Neuronal stem cell (in vitro differentiated cells): ENCODE results near the gene COL6A2.
"Not testable (repeated sequence)": the region's sequence is repeated elsewhere in the genome, so short reads cannot be mapped to it uniquely, and the experiment has no call there.

Experiments
- DNase-seq: peaks from one replicate; pipeline ENCODE4 v3.0.0-alpha.2; 2013; ENCODE audit warnings: low spot score
- H2AFZ ChIP-seq: one replicate; pipeline ENCODE4 v1.6.1; 2013; ENCODE audit warnings: mild to moderate bottlenecking, low read length, inconsistent platforms
- H2AK5ac ChIP-seq: 2 replicates; pipeline ENCODE4 v1.6.1; 2013; ENCODE audit warnings: low read depth, mild to moderate bottlenecking, inconsistent platforms, low read length, moderate library complexity, mixed read lengths
- H2BK120ac ChIP-seq: 2 replicates; pipeline ENCODE4 v1.6.1; 2013; ENCODE audit warnings: low read depth, mild to moderate bottlenecking, inconsistent platforms, low read length, moderate library complexity, mixed read lengths
- H2BK12ac ChIP-seq: one replicate; pipeline ENCODE4 v1.6.1; 2013; ENCODE audit warnings: low read length, inconsistent platforms
- H2BK15ac ChIP-seq: 2 replicates; pipeline ENCODE4 v1.6.1; 2013; ENCODE audit warnings: mild to moderate bottlenecking, low read length, inconsistent platforms, mixed read lengths
- H2BK5ac ChIP-seq: one replicate; pipeline ENCODE4 v1.6.1; 2013; ENCODE audit warnings: inconsistent platforms, mild to moderate bottlenecking, low read length, moderate library complexity
- H3K14ac ChIP-seq: one replicate; pipeline ENCODE4 v1.6.1; 2013; ENCODE audit warnings: low read length, inconsistent platforms
- H3K18ac ChIP-seq: 2 replicates; pipeline ENCODE4 v1.6.1; 2013; ENCODE audit warnings: low read length, inconsistent platforms
- H3K23ac ChIP-seq: 2 replicates; pipeline ENCODE4 v1.6.1; 2013; ENCODE audit warnings: low read depth, mild to moderate bottlenecking, mixed read lengths, low read length, inconsistent platforms; ENCODE audit not compliant: poor library complexity
- H3K27ac ChIP-seq: replicated peaks from 3 replicates; pipeline ENCODE4 v1.5.1; 2013; ENCODE audit warnings: low read length, inconsistent platforms
- H3K27me3 ChIP-seq, 3 experiments: 2 replicates each; pipeline ENCODE4 v1.6.1; 2013; ENCODE audit warnings: low read length in 3 of 3, mild to moderate bottlenecking in 2 of 3, inconsistent platforms in 1 of 3, low read depth in 1 of 3, mixed read lengths in 1 of 3, moderate library complexity in 1 of 3; ENCODE audit not compliant: control insufficient read depth in 3 of 3, insufficient read depth in 3 of 3
- H3K36me3 ChIP-seq, 2 donors: replicated peaks in 1 of 2; 2 replicates each; pipeline ENCODE4 v1.6.1; 2013; ENCODE audit warnings: low read length in 2 of 2; ENCODE audit not compliant: control insufficient read depth in 2 of 2, insufficient read depth in 2 of 2
- H3K4ac ChIP-seq: 2 replicates; pipeline ENCODE4 v1.6.1; 2013; ENCODE audit warnings: inconsistent platforms, mild to moderate bottlenecking, low read length, moderate library complexity
- H3K4me1 ChIP-seq, 2 donors: 1 replicate in 1 of 2; 2 replicates in 1 of 2; pipeline ENCODE4 v1.6.1; 2013; ENCODE audit warnings: low read length in 2 of 2, low read depth in 1 of 2; ENCODE audit not compliant: control insufficient read depth in 2 of 2, insufficient read depth in 1 of 2
- H3K4me2 ChIP-seq: one replicate; pipeline ENCODE4 v1.6.1; 2013; ENCODE audit warnings: mild to moderate bottlenecking, low read length, inconsistent platforms; ENCODE audit not compliant: insufficient read depth, poor library complexity, severe bottlenecking
- H3K4me3 ChIP-seq, 2 donors: 2 replicates each; pipeline ENCODE4 v1.5.1; 2013; ENCODE audit warnings: low read length in 2 of 2, mild to moderate bottlenecking in 2 of 2, inconsistent platforms in 1 of 2, moderate library complexity in 1 of 2
- H3K79me1 ChIP-seq: one replicate; pipeline ENCODE4 v1.6.1; 2013; ENCODE audit warnings: low read depth, mild to moderate bottlenecking, inconsistent platforms, low read length, moderate library complexity
- H3K9ac ChIP-seq: one replicate; pipeline ENCODE4 v1.6.1; 2013; ENCODE audit warnings: mild to moderate bottlenecking, low read depth, low read length, inconsistent platforms; ENCODE audit not compliant: poor library complexity
- H3K9me3 ChIP-seq, 2 donors: replicated peaks in 1 of 2; 2 replicates each; pipeline versions ENCODE3 to v1.6.1; 2013; ENCODE audit warnings: low read length in 2 of 2, mild to moderate bottlenecking in 2 of 2, inconsistent platforms in 1 of 2, low read depth in 1 of 2, mixed read lengths in 1 of 2, moderate library complexity in 1 of 2; ENCODE audit not compliant: control insufficient read depth in 2 of 2, insufficient read depth in 1 of 2
- H4K8ac ChIP-seq: one replicate; pipeline ENCODE4 v1.6.1; 2013; ENCODE audit warnings: low read depth, mild to moderate bottlenecking, inconsistent platforms, low read length, moderate library complexity
- H4K91ac ChIP-seq: one replicate; pipeline ENCODE4 v1.6.1; 2013; ENCODE audit warnings: low read length, low read depth, mild to moderate bottlenecking, inconsistent platforms; ENCODE audit not compliant: poor library complexity
- WGBS, 2 donors: extraction: QIAGEN DNeasy Blood & Tissue Kit; methylation state at CpG; one replicate each; pipeline ENCODE4 v1.1.7; 2013; ENCODE audit warnings: missing lambda C conversion rate in 2 of 2, mixed read lengths in 1 of 2; ENCODE audit not compliant: insufficient read length in 2 of 2, insufficient replicate concordance in 1 of 2; ENCODE audit errors: extremely low coverage in 2 of 2; 5-methylcytosine and 5-hydroxymethylcytosine counted together

Gene COL6A2

DNA sequence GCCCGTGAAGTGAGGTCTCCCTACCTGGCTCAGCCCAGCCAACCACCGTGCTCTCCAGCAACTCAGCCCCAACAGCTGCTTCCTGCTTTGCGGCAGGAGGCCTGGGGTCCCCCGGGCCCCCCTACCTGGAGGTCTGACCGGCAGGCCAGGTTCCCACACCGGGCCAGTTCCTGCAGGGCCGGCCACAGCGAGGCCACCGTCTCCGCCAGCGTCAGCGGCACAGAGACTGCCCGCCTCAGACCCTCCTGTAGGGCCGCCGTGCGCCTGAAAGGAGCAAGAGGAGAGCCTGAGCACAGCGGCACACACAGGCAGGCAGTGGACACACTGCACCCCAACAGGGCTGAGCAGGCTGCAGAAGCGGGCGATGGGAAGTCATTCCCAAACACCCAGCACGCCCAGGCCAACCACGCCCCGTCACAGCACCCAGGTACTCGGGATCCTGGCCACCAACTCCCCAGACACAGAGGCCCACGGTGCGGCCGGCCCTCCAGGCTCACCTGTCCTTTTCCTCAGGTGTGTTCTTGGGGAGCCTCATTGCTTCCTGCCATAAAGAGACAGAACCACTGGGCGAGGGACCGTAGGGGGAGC lies 40.6 kb downstream of the COL6A2 start:
- Histone ChIP-seq H3K36me3 (no peaks in the 10 kb centered on the region), H2BK15ac (no peak overlapping the region), H4K91ac (no peak overlapping the region), H3K27ac (no peak overlapping the region), H2AFZ (no peak overlapping the region), H2BK5ac (no peak overlapping the region), H3K4me2 (no peak overlapping the region), H3K79me1 (no peaks in the 10 kb centered on the region), H2BK12ac (peak overlapping the region; percentile 6), H2BK120ac (no peak overlapping the region), H4K8ac (peak overlapping the region; percentile 23), H3K4ac (no peak overlapping the region), H3K9me3 (peaks cover 5 to 6% of the 10 kb centered on the region in 2 donors), H2AK5ac (peak overlapping the region; percentile 61), H3K9ac (no peak overlapping the region), H3K18ac (peak overlapping the region; percentile 65), H3K27me3 (peaks cover 0 to 16% (median 6%) of the 10 kb centered on the region in 3 experiments), H3K4me1 (peaks cover 7% of the 10 kb centered on the region in 2 donors), H3K14ac (peak overlapping the region; percentile 38), H3K23ac (no peak overlapping the region), H3K4me3 (no peak overlapping the region)
- WGBS, 2 donors = no CpG with 5 or more reads among the region's 28 CpGs
- no peak for DNase-seq

DNA sequence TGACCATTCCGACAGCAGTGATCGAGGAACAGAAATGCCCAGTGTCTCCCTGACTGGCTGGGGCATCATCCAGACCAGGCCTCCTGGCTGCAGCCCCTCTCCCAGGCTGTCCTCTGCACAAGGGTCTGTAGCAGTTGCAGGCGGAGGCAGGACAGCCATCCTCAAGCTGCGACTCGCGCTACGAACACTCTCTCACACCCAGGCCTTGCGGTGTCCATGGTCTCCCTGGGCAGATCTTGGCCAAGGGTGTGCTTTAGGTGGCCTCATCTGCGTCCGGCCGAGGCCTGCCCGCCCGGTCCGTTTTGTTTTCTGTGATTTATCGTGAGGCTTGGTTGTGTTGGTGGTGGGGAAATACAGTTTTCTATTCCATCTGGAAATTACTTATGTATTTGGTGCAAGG lies 41.8 kb downstream of the COL6A2 start:
- no peak for DNase-seq
- Histone ChIP-seq H3K23ac (peak overlapping the region; percentile 89), H2AFZ (no peak overlapping the region), H3K4me3 (no peak overlapping the region), H2BK5ac (no peak overlapping the region), H3K79me1 (no peaks in the 10 kb centered on the region), H3K4me1 (peaks cover 9% of the 10 kb centered on the region in 2 donors), H3K4me2 (no peak overlapping the region), H2BK120ac (no peak overlapping the region), H2AK5ac (no peak overlapping the region), H2BK15ac (peak overlapping the region; percentile 67), H3K27me3 (peaks cover 0 to 16% (median 6%) of the 10 kb centered on the region in 3 experiments), H3K9ac (no peak overlapping the region), H3K27ac (no peak overlapping the region), H4K8ac (peak overlapping the region; percentile 17), H3K14ac (no peak overlapping the region), H3K18ac (peak overlapping the region; percentile 71), H4K91ac (no peak overlapping the region), H3K4ac (no peak overlapping the region), H3K36me3 (no peaks in the 10 kb centered on the region), H3K9me3 (peaks cover 5 to 7% of the 10 kb centered on the region in 2 donors), H2BK12ac (peak overlapping the region; percentile 73)
- no CpG with 5 or more reads among the region's 15 CpGs for WGBS, 2 donors

DNA sequence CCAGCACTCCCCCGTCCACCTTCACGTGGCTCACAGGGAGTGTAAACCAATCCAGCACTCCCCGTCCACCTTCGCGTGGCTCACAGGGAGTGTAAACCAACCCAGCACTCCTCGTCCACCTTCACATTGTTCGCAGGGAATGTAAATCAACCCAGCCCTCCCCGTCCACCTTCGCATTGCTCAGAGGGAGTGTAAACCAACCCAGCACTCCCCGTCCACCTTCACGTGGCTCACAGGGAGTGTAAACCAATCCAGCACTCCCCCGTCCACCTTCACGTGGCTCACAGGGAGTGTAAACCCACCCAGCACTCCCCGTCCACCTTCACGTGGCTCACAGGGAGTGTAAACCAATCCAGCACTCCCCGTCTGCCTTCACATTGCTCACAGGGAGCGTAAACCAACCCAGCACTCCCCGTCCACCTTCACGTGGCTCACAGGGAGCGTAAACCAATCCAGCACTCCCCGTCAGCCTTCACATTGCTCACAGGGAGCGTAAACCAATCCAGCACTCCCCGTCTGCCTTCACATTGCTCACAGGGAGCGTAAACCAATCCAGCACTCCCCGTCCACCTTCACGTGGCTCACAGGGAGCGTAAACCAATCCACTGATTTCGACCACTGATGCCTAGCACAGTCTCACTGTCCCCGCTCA lies 42.6 kb downstream of the COL6A2 start:
- not testable (repeated sequence) for H3K9ac ChIP-seq, H2BK120ac ChIP-seq, H3K36me3 ChIP-seq, H3K79me1 ChIP-seq, H3K4me2 ChIP-seq, H2BK12ac ChIP-seq, H3K4me3 ChIP-seq, H3K4me1 ChIP-seq, H3K18ac ChIP-seq, H3K9me3 ChIP-seq, H2AK5ac ChIP-seq, DNase-seq, H3K4ac ChIP-seq, H2BK15ac ChIP-seq, H3K14ac ChIP-seq, H2BK5ac ChIP-seq, H4K91ac ChIP-seq, H2AFZ ChIP-seq, H3K27ac ChIP-seq
- H3K27me3 ChIP-seq = peaks cover 0 to 16% (median 6%) of the 10 kb centered on the region in 3 experiments
- H4K8ac ChIP-seq = peak overlapping the region; percentile 82
- no CpG with 5 or more reads among the region's 29 CpGs for WGBS, 2 donors
- peak overlapping the region; percentile 25 for H3K23ac ChIP-seq

DNA sequence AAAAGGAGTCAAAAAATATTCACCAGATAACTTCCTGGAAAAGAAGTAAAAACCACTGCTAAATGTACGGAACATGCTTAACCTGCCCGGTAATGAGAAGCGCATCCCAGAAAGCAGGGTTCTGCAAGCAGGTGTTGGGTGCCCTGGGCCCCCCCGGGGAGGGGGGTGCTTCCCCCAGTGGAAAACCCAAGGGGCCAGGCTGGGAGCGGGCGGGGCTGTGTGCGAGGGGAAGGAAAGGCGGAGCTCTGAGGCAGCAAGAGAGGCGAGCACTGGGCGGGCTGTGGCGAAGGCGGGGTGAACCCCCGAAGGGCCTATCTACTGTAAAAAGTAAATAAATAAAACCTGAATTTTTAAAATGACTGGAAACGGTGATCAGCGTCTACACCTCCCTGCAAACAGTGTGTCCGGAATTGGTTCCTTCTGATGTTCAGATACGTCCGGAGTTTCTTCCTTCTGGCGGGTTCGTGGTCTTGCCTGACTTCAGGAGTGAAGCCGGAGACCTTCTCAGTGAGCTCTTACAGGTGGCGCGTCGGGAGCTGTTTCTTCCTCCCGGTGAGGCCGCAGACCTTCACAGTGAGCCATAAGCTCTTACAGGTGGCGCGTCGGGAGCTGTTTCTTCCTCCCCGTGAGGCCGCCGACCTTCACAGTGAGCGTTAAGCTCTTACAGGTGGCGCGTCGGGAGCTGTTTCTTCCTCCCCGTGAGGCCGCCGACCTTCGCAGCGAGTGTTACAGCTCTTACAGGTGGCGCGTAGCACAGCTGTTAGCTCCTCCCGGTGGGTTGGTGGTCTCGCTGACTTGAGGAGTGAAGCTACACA lies 44.1 kb downstream of the COL6A2 start:
- Histone ChIP-seq H3K4me2 (peak overlapping the region; percentile 22), H3K79me1 (peaks cover 2% of the 10 kb centered on the region), H2BK15ac (no peak overlapping the region), H3K36me3 (no peaks in the 10 kb centered on the region), H3K23ac (no peak overlapping the region), H3K27me3 (peaks cover 0 to 16% (median 6%) of the 10 kb centered on the region in 3 experiments), H3K27ac (no peak overlapping the region), H3K9ac (peak overlapping the region; percentile 50), H3K14ac (no peak overlapping the region), H3K18ac (peak overlapping the region; percentile 52), H2BK5ac (no peak overlapping the region), H3K4ac (no peak overlapping the region), H2BK120ac (no peak overlapping the region), H3K9me3 (peaks cover 3 to 8% of the 10 kb centered on the region in 2 donors), H4K91ac (no peak overlapping the region), H2AK5ac (no peak overlapping the region), H2AFZ (no peak overlapping the region), H3K4me1 (peaks cover 7% of the 10 kb centered on the region in 2 donors), H3K4me3 (no peak overlapping the region), H2BK12ac (peak overlapping the region; percentile 88), H4K8ac (no peak overlapping the region)
- no peak for DNase-seq
- no CpG with 5 or more reads among the region's 45 CpGs for WGBS, 2 donors
